Activated CD8-positive, alpha-beta memory T cell treated with anti-CD3 and anti-CD28 coated beads, Interleukin-2, amount 50 U/mL, for 24 hours (primary cell): ENCODE measurements around the gene FXYD7.
"Not testable (repeated sequence)": the region's sequence is repeated elsewhere in the genome, so short reads cannot be mapped to it uniquely, and the experiment has no call there.

Source experiments
- DNase-seq: peaks from one replicate; pipeline ENCODE4 v3.0.0-alpha.2; 2020; ENCODE audit errors: extremely low read depth

The FXYD7 gene

DNA sequence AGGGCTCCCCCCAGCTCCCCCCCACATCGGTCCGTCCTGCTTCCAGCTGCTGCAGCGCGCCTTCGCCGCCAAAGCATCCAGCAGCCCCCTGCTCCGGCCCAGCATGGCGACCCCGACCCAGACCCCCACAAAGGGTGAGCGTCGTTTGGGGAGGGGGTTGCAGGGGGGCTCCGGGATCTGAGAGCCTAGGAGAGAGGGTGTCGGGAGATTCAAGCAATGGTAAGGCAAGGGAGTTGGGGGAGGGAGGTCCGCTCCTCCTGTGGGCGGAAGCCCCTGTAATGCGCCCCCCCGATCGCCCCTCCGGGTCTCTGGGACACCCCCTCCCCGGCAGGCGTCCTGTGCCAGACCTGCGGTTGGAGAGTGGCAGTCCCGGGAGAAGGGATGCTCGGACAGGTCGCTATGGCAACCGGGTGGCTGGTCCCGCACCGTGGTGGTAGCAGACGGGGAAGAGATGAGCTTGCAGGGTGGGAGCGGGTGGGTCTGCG lies at the start of gene FXYD7:
Gene FXYD7, plus strand, starts transcription at position 25 of the 485 bp plus-strand sequence. Its CDS starts 79 bp downstream, at position 104.
- no peak for DNase-seq

DNA sequence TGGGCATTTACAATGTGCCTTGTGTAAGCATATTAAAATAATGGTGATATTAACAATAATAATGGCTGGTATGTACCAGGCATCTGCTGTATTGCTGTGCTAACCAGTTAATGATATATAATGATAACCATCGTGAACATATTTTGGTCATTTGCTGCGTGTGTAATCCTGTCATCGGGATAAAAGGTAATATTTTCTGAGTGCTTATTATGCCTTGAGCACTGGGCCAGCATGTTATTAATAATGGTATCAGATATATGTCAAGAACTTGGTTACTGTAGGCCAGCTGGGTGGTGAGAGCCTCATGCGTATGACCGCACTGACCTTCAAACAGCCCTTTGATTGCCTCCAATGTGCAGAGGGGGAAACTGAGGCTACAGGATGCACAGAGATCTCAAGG lies 49.6 kb upstream of the FXYD7 start:
- DNase-seq = no peak

GRCh38 chr19:35093941-35094647 lies 49.0 kb upstream of the FXYD7 start:
- no peak for DNase-seq

DNA sequence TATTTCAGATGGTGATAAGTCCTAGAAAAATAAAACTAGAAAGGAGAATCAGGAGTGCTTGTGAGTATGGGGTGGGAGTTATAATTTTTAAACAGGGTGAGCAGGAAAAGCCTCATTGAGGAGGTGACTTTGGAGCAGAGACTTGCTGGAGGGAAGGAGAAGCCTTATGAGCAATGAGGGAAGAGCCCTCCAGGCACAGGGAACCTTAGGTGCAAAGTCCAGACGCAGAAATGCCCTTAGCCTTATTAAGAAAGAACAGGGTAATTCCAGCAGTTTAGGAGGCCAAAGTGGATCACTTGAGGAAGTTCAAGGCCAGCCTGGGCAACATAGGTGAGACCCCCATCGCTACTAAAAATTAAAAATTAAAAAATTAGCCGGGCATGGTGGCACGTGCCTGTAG lies 48.4 kb upstream of the FXYD7 start:
- DNase-seq = no peak

- DNase-seq = no peak
Measured at GRCh38 chr19:35095667-35096368, 47.2 kb upstream of the FXYD7 start.

- DNase-seq = no peak
Measured at GRCh38 chr19:35098413-35099049, 44.5 kb upstream of the FXYD7 start.

GRCh38 chr19:35099155-35099896 lies 43.7 kb upstream of the FXYD7 start:
- no peak for DNase-seq

- DNase-seq = no peak
Measured at GRCh38 chr19:35099897-35100275, 43.2 kb upstream of the FXYD7 start.

GRCh38 chr19:35100588-35101533 lies 42.2 kb upstream of the FXYD7 start:
- DNase-seq = no peak

DNA sequence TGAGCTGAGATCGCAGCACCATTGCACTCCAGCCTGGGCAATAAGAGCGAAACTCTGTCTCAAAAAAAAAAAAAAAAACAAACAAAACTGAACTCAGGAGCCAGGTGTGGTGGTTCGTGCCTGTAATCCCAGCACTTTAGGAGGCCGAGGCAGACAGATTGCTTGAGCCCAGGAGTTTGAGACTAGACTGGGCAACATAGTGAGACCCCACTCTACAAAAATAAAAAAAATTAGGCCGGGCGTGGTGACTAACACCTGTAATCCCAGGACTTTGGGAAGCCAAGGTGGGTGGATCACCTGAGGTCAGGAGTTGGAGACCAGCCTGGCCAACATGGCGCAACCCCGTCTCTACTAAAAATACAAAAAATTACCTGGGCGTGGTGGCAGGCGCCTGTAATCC lies 41.1 kb upstream of the FXYD7 start:
- DNase-seq = not testable (repeated sequence)

GRCh38 chr19:35103614-35104013 lies 39.4 kb upstream of the FXYD7 start:
- not testable (repeated sequence) for DNase-seq

DNA sequence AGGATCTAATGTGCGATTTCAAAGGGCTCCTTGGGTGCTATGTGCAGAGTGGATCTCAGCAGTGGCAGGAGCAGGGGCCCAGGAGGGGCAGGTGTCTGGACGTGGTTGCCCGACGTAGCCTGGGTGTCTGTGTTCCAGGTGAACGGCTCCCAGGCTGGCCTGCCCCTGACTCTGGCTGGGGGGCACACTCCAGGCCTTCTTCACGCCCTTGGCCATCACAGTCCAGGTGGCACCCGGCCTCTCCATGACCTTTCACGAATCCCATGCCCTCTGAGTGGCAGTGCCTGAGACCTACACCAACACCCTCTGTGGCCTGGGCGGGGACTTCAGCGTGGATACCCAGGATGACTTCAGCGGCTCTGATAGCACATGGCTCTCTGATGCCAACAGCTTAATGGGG lies 38.7 kb upstream of the FXYD7 start:
- DNase-seq = no peak

GRCh38 chr19:35105047-35105410 lies 38.0 kb upstream of the FXYD7 start:
- DNase-seq = no peak

DNA sequence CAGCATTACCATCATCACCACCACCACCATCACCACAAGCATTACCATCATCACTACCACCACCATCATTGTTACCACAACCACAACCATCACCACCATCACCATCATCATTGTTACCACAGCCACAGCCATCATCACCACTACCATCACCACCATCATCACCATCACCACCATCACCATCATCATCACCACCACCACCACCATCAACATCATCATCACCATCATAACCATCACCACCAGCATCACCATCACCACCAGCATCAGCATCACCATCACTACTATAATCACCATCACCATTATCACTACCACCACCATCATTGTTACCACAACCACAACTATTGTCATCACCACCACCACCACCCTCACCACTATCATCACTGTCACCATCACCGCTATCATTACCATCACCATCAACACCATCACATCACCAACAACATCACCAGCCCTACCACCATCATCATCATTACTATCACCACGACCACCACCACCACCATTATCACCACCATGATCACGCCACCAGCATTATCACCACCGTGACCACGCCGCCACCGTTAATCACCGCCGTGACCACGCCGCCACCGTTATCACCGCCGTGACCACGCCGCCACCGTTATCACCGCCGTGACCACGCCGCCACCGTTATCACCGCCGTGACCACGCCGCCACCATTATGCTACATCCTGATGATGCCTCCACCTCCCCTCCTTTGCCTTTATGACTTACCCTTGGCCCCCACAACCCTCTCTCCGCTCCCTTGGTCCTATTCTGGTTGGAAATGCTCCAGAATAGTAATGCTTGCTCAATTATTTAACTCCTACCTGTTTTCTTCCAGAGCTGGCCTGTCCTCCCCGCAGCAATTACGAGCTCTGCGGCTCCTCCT lies 37.4 kb upstream of the FXYD7 start:
- DNase-seq = no peak

DNA sequence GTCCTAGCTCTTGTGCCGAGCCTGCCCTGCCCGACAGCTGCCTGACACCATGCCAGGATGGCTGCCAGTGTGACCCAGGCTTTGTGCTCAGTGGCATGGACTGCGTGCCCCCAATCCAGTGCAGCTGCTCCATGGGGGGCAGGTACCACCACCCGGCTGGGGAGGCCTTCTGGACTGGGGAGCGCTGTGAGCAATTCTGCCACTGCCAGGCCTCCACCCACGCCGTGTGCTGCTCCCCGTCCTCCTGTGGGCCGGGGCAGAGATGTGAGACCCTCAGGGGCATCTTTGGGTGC lies 36.8 kb upstream of the FXYD7 start:
- no peak for DNase-seq

DNA sequence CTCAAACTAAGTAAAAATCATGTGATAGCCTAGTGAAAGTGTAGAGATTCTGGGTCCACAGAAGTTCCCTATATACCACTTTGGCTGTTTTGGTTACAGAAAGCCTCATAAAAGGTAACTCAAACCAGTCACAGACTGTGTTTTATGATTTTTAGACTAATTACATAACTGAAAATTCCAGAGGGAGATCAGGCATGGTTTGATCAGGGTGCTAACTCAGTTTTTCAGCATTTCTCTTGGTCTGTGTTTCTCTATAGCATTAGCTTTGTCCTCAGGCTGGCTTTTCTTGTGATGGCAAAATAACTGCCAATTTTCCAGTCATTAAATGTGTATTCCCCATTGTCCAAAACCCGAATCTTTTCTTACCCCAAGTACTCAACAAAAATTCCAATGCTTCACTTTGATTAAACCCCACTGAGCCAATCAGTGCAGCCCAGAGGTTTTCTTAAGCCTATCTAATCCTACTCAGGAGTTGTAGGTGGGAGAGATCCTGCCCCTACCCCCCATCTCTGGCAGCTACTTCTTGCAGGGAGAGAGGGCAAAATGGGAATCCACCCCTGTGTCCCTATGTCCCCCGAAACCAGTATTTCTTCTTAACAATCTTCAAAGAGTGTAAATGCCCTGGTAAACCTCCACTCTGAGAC lies 36.0 kb upstream of the FXYD7 start:
- no peak for DNase-seq

DNA sequence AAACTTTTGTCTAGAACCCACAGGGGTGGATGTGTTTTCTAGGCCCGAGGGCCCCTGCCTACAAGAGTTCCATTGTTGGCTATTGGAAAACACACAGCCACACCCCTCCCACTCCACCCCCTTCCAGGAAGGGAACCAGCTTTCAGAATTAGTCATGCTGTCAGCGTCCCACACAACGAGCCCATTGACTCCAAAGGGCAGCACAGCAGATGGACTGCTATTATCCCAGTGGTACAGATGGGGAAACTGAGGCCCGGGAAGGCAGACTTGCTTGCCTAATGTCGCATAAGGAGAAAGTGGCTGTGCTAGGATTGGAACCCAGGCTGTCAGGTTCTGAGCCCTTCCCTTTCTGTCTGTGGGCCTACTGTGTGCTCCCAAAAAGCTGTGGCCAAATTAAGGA lies 35.5 kb upstream of the FXYD7 start:
- no peak for DNase-seq

DNA sequence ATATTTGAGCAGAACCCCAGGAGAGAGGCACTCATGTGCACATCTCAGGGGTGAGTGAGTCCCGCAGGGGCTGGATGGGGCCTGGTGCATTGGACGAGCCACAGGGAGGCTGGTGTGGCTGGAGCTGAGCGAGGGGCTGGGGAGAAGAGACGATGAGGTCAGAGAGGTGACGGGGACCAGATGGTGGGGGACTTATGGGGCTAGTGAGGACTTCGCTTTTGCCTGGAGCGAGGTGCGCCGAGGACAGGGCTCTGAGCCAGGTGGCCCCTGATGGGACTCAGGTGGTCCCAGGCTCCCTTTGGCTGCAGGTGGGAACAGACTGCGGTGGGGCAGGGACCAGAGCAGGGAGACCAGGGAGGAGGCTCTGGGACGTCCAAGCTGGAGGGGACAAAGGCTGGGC lies 34.3 kb upstream of the FXYD7 start:
- no peak for DNase-seq

DNA sequence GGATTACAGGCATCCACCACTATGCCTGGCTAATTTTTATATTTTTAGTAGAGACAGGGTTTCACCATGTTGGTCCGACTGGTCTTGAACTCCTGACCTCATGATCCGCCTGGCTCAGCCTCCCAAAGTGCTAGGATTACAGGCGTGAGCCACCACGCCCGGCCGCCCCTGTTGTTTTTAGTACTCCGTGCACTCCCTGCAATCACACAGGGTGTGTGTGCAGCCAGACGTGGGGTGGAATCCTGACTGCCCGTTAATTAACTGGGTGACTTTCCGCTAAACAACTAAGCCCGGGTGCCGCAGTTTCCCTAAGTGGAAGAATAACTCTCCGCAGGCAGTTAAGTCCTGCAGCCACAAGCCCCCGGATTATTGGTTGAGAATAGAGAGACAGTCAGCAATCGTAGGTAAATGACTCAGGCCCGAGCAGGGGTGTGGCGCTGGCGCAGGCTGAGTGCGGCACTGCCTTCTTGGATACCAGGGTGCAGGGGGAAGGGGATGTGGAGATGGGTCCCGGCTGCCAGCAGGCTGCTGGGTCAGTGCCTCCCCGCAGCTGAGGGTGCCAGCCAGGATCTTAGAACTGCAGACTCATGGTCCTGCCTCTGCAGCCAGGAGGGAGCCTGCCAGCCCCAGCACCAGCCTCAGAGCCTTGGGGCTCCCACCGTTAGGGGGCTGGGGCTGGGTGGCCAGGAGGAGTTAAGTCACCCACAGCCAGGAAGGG lies 33.5 kb upstream of the FXYD7 start:
- DNase-seq = no peak
